Stimulated activated CD4-positive, alpha-beta T cell treated with anti-CD3 and anti-CD28 coated beads, Interleukin-1b, Interleukin-23, amount 100 ng/mL, for 24 hours (primary cell): Measurements from ENCODE around the gene KCNMB3.
"Not testable (repeated sequence)": the region's sequence is repeated elsewhere in the genome, so short reads cannot be mapped to it uniquely, and the experiment has no call there.

Source experiments
- DNase-seq, 4 experiments: peaks; one replicate each; pipeline ENCODE4 v3.0.0-alpha.2; 2020; ENCODE audit warnings: low read depth in 4 of 4, low spot score in 1 of 4

The KCNMB3 gene, protein sequence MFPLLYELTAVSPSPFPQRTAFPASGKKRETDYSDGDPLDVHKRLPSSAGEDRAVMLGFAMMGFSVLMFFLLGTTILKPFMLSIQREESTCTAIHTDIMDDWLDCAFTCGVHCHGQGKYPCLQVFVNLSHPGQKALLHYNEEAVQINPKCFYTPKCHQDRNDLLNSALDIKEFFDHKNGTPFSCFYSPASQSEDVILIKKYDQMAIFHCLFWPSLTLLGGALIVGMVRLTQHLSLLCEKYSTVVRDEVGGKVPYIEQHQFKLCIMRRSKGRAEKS

DNA sequence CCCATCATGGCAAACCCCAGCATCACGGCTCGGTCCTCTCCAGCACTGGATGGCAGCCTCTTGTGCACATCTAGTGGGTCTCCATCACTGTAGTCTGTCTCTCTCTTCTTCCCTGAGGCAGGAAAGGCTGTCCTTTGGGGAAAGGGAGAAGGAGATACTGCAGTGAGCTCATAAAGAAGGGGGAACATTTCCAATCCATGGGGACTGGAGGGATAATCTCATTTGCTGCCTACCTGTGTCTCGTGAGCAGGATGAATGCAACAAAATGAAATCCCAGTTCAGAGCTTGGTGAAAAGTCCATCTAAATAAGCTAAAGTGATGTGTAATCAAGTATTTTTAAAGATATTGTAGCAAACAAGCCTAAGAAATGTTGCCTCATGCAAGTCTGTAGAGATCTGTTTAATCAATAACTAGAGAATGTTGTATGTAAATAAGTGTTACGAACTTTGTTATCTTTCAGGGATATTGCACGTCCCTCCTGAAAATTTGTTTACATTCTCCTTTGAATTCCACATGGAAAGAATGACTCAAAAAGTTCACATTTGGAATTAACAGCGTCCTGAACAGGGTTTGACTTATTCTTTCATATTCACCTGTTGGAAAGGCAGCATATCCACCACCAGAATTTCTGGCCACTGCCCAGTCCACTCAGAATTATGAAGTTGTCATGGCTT is at the start of gene KCNMB3:
Gene KCNMB3, minus strand, starts transcription at position 312 of the 674 bp plus-strand sequence. Its CDS starts 124 bp downstream, at position 188.
- DNase-seq: no peak

DNA sequence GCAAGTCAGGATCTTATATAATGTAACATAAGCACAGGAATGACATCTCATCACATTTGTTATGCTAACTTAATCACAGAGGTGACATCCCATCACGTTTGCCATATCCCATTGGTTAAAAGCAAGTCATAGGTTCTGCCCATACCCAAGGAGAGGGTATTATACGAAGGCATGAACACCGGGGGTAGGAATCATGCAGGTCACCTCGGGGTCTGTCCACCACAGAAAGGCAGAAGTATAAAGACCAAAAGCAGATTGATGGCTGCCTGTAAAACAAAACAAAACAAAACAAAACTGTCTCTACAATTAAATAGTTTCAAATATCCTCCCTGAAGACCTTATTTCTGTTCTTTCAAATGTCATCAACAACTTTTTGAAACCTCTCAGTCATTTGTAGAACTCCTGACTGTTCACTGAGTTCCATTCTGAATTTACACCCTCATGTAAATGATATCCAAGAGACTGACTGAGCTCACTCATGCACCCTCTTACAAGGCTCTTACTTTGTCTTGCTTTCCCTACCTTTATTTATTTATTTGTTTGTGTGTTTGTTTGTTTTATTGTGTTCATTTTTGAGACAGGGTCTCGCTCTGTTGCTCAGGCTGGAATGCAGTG is 49.2 kb upstream of the KCNMB3 start:
- DNase-seq: no peak

DNA sequence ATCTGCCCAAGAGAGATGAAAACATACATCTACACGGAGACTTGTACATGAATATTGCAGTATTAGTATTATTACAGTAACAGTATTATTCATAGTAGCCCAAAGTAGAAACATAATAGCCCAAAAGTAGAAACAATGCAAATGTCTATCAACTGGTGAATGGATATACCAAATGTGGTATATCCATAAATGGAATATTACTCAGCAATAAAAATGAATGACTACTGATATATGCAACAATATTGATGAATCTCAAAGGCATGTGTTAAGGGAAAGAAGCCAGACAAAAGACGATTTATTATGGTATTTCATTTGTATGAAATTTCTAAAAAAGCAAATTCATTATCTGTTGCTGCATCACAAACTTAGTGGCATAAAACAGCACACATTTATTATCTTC is 48.4 kb upstream of the KCNMB3 start:
- DNase-seq: no peak

DNA sequence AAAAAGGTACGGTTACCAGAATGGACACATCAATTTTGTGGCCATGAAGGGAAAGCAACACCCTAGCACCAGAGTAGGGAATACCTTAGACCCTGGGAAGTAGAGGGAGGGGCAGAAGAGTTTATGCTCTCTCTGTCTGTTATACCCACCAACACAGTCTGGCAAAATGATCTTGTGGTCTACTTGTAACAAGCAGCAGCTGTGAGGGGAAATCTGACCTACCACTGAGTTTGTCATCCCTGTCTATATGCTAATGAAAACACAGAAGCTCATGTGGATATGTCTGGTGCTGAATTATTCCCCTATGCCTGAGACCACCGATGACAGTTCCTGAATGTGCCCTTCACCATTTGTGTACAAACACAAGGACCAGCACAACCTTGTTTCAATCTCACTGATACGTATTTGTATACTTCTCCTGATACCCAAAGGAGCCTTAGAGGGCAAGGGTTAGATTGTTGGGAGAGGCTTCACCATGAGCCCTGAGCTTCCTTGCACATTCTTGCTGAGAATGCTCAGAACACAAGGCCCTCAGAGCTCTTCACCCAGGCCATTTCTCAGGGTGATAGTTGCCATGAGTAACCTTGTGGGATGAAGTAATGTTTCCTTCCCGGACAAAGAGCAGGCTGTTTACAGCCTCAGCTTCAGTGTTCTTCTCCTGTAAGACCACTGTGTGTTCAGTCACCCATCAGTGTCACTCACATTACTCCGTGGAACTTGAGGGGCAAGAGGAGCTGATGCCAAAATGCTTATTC is 47.2 kb upstream of the KCNMB3 start:
- no peak for DNase-seq

DNA sequence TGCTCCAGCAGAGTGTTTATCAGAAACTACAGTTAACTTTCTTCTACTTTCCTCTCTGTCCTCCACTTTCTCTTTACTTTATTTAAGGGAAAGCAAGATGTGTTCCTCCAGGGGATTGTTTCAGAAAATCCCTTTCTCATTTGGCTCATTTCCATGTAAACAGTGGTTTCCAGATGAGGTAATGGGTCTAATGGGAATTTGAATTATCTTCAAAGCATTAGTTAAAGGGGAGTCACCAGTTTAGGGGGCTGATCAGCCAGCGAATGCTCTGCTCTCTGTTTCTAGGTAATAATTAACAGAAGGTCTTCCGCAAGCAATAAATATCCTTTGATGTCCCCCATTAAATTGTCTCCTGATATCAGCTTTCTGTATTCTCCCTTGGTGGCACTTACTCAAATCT is 41.5 kb upstream of the KCNMB3 start:
- no peak for DNase-seq

DNA sequence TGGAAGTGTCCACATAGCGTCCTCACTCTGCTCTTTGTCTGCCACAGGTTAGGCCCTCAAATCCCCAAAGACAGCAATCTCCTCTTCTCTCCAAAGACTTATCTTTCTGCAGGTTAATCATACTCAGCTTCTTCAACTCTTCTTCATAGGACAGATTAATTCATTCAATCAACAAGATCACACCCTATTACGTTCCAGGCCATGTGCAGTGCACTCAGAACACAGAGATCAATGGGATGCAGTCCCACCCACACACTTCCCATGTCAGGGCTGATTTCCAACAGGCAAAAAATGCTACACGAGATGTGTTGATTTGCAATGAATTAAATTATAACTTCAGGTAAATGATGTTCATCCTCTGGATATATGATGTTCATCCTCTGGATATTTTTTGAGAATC is 38.4 kb upstream of the KCNMB3 start:
- DNase-seq: no peak

DNA sequence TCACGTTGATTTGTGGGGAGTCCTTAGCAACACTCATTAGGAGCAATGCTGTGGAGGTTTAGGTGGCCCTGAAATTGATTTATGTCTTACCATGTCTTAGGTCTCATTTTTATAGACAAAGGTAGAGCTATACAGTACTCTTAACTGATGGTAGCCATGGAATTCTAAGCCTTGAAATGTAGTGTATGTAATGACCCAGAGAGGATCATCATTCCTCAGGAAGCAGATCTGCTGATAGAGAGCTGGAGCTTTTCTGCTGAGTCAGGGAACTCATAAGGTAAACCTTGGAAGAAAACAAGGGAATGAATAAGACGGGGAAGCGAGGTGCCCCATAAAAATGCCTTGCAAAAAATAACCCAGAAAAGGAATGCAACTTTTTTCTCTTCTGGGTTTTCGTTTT is 37.9 kb upstream of the KCNMB3 start:
- DNase-seq: no peak

DNA sequence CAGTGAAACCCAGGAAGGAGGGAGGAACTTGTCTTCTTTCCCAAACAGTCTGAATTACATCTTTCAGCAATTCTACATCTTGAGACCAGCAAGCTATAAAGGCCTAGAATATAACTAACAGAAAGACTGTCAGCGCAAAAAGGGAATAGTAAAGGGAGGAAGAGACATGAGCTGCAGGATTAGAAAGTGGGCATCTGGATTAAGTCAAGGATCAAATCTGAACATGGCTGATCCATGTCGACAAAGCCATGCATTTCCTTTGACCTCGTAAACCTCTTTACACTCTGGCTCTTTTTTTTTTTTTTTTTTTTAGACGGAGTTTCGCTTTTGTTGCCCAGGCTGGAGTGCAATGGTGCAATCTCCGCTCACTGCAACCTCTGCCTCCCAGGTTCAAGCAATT is 35.4 kb upstream of the KCNMB3 start:
- no peak for DNase-seq

DNA sequence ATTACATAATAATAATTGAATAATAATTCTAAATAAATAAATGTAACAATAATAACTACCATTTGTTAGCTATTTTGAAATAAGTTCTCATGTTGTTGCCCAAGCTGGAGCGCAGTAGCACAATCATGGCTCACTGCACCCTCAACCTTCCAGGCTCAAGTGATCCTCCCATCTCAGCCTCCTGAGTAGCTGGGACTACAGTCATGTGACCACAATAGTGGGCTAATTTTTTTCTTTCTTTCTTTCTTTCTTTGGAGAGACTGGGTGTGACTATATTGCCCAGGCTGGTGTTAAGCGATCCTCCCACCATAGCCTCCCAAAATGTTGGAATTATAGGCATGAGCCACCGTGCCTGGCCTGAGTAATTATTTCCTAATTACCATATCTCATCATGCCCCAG is 30.9 kb upstream of the KCNMB3 start:
- no peak for DNase-seq

DNA sequence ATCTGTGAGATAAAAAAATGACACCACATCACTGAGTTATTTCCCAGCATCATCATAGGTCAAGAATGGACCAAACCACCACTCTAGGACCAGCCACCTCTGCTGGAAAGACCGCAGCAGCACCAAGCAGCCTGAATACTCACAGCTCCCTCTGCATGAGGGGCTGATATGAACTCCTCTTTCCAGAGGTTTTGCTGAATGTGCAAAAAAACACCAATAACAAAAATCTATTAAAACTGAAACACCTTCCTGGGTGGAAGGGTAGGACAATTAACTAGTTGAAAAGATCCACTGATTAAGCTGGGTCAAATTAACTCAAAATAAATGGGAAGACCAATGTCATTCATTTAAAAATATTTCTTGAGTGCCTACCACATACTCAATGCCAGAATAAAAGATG is 28.9 kb upstream of the KCNMB3 start:
- DNase-seq: no peak

DNA sequence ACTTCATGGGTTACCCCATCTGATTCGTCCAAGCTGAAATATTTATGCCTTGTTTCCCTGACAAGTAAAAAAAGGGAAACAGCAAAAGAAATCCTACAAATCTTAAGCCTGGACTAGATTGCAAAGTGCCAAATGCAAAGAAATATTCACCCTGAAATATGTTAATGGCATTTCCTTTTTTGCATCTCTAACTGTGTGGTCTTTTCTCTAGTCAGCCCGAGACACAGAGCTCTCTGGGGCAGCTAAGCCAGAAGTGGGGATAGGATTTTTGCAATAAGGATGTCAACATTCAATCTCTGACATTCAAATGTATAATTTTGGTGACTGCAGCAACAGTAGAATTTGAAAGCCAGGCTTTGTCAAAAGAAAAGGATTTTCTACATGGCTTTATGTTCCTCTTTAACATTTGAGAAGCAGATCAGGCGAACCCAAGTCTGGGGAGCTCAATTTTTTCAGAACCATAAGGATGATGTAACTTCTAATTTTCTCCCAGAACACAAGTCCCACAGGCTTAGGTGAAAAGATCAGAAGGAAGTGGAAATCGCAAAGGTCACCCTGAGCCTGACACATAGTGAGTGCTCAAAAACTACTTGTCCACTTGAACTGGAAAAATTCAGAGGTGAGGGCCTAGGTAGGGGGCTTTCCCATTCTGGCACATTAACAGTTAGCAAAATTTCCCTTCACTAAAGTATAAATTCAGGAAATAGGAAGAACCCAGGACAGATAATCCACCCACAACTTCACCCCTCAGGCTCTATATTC is 28.2 kb upstream of the KCNMB3 start:
- no peak for DNase-seq

DNA sequence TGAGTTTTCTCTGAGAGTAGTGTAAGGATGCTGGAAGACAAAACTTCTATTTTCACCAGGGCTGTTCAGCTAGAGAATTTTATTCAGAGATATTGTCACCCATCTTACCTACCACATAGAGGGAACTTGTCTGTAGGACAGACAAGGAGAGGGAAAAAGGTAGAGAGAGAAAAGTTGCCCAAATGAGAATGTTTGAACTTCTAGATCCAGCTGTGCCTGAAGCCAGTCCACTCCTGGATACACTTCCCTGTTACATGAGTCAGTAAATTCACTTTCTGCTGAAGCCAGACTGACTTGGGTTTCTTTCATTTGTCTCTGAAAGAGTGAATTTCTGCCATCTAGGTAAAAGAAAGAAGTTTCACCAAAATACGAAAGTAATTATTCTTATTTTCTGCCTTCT is 27.2 kb upstream of the KCNMB3 start:
- no peak for DNase-seq

DNA sequence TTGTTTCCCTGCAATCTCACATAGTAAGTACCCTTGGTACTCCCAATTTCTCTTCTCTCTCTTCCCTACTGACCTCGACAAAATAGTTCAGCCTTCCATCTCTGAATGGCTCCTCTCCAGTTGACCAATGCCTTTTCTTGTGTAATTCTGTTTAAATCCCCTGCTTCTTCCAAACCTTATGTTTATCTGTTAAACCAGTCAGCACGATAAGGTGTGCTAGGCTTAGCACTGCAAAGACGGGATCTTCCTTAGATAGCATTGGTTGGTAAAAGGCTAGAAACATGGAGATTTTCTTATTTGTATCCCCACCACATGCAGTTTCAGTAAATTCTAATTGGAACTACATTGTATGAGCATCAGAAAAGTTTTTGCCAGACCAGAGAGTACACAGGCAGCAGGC is 25.8 kb upstream of the KCNMB3 start:
- no peak for DNase-seq

DNA sequence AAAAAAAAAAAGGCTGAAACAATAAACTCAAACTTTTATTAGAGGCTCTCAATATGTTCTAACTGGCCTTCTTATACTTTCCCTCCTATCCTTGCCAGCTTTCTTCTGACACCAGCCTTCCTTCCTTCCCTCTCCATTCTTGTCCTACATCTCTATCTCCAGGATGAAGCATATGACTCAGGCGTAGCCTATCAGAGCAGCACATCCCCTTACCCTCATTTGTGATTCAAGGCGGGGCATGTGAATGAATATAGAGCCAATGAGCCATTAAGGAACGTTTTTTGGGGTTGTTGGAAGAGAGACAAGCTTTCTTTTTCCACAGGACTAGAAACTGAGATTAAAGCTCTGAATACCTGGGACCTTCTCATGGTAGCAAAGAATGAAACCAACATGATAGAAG is 25.1 kb upstream of the KCNMB3 start:
- DNase-seq: no peak

DNA sequence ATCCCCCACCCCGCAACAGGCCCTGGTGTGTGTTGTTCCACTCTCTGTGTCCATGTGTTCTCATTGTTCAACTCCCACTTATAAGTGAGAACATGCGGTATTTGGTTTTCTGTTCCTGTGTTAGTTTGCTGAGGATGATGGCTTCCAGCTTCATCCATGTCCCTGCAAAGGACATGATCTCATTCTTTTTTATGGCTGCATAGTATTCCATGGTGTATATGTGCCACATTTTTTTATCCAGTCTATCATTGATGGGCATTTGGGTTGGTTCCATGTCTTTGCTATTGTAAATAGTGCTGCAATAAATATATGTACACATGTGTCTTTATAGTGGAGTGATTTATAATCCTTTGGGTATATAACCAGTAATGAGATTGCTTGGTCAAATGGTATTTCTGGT is 23.5 kb upstream of the KCNMB3 start:
- DNase-seq: not testable (repeated sequence)

DNA sequence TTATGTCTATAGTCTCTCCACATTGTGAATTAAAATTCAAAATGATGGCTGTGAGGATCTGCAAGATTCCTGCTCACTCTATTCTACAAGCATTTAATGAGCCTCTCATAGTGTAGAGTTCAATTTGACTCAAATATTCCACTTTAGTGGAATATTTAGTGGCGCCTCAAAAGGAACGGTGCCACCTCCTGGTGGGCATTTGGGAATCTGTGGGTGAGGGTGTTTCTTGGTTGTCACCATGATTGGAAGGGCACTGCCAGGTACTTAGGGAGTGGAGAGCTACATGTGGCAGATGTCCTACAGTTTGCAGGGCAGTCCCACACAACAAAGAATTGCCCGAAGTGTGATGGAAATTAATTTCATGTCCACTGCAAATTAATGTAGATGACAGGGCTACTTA is 21.5 kb upstream of the KCNMB3 start:
- DNase-seq: no peak

DNA sequence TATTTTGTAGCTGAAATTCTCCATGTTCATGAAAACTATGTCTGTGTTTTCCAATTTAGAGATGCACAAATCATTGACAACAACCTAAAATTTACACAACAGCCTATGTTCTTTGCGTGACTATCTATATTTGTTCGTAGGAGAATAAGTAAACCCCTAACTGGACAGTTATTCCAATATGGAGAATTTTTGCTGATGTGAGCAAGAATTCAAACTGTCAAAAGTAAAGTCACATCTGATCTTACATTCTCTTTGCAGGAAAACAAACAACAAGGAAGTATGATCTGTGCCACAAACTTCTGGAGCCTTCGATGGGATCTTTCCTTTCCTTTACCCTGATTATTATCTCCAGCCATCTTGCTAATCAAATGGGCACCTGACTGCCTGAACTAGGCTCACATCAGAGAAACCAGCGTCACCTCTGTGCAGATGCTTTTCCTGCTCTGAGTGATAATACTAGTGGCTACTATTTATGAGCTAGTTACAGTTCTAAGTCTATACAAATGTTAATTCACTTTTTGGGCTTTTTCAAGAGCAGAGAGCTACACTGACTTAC is 18.3 kb upstream of the KCNMB3 start:
- no peak for DNase-seq

DNA sequence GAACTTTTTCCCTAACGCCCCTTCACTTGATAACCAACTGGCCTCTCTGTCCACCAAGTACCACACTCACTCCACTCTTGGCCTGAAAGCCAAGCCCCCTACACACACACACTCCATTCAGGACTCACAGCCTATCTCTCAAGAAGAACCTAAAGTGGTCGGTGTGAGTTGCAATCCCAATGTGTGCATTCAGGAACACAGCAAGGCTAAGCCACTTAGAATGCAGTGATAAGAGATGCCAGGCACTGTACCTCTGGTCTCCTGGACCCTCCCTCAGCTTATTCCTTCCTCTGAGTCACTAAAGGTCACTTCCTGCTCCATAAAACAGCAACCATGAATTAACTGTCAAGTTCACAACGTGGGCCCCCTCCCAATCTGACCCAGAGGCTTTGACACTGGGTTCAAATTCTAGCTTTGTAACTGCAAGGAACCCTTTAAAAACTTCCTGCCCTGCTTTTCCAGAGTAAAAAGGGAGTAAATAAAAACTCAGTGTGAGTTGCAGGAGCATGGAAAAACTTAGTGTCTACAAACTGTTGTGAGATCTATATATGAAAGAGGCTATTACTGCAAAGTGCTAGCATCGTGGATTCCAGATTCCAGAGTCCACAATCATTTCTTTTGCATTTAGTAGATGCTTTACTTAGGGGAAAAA is 17.6 kb upstream of the KCNMB3 start:
- no peak for DNase-seq

DNA sequence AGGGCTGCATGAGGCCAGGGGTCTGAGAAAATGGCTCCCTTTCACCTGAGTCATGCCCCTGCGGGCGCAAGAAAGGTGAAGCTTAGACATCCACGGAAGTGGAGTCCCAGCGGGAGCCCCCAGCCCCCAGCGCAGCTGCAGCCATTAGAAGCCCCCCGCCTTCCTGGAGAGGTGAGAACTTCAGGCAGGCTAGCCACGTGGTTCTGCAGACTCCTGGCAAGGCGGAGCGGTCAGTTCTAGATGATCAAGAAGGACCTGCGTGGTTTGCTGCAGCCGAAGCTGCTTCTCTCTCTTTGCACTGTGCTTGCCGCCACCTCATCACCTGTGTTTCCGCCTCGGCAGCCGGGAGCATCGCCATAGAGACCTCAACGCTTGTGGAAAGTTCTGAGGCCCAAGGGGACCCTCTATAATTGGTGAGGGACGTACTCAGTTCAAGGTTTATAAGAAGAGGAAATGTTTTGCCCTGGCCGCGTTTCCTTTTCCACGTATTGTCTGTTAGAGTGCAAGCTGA is 15.8 kb upstream of the KCNMB3 start:
- DNase-seq: no peak

DNA sequence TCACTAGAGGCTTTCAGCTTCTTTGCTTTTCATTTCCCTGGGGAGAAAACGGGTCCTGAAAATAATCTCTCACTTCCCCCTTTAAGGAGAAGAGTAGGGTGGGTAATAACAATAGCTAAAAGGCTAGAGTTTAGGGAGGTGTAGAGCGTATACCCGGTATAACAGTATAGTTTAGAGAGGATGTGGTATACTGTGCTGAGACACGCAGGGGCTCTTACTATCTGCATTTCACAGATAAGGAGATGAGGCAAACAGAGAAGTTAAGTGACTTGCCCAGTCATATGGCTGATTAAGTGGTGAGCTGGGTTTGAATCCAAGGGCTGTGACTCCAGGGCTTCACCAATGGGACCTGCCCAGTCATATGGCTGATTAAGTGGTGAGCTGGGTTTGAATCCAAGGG is 15.0 kb upstream of the KCNMB3 start:
- DNase-seq: no peak
